Measurements from ENCODE around the gene TRIM52. TPM values are rescaled to one million over a fixed set of nuclear protein-coding genes. Genes with fewer than 3 reads are reported as not detected.

Gene TRIM52
- polyA plus RNA-seq, 1 donor from 2014 or later = 42.0 TPM

GRCh38 chr5:181220178-181220515 is 40.8 kb downstream of the TRIM52 start:
- Histone ChIP-seq H3F3A (ENCODE audit: insufficient read depth, low read length, poor library complexity, severe bottlenecking) (peaks cover 2% of the 10 kb centered on the region), H3K9ac (ENCODE audit: low read length) (no peak overlapping the region), H3K4me3 (ENCODE audit: low read length) (no peak overlapping the region), H3K9me3 (ENCODE audit: low read length) (no peaks in the 10 kb centered on the region), H3K36me3 (ENCODE audit: insufficient read depth, low read length) (no peaks in the 10 kb centered on the region), H2AFZ (ENCODE audit: low read depth, low read length) (no peak overlapping the region), H3K79me2 (replicated peaks; ENCODE audit: insufficient read depth, low read length) (peaks cover 14% of the 10 kb centered on the region), H3K27me3 (ENCODE audit: insufficient read depth, low read depth, low read length) (peaks cover 10% of the 10 kb centered on the region), H3K9me2 (ENCODE audit: insufficient read depth, low read length) (no peaks in the 10 kb centered on the region), H3K27ac (ENCODE audit: low read length) (no peak overlapping the region), H4K20me1 (ENCODE audit: insufficient read depth) (no peaks in the 10 kb centered on the region), H3K4me2 (ENCODE audit: low read length) (no peak overlapping the region)
- no peak for TF ChIP-seq SMC3 (conservative IDR thresholded peaks at IDR 0.05; ENCODE audit: poor library complexity)
- TF ChIP-seq EP300 (conservative IDR thresholded peaks at IDR 0.05; ENCODE audit: poor library complexity, severe bottlenecking) = no peak
- TF ChIP-seq EZH2 (IDR thresholded peaks at IDR 0.05; ENCODE audit: borderline replicate concordance, insufficient read depth, low read length, poor library complexity, severe bottlenecking) = no peak
- TF ChIP-seq TAF1 (IDR thresholded peaks at IDR 0.05; ENCODE audit: low read depth) = no peak
- no peak for TF ChIP-seq POLR2AphosphoS5 (IDR thresholded peaks at IDR 0.05)
- TF ChIP-seq REST (IDR thresholded peaks at IDR 0.05; ENCODE audit: borderline replicate concordance) = no peak
- no peak for TF ChIP-seq RAD21 (conservative IDR thresholded peaks at IDR 0.05)
- TF ChIP-seq MXI1 (conservative IDR thresholded peaks at IDR 0.05; ENCODE audit: poor library complexity, severe bottlenecking) = no peak
- no peak for TF ChIP-seq CTCF (IDR thresholded peaks at IDR 0.05; ENCODE audit: poor library complexity, severe bottlenecking)

- no peak overlapping the region for H3K9ac ChIP-seq (ENCODE audit: low read length)
- no peaks in the 10 kb centered on the region for H3K9me2 ChIP-seq (ENCODE audit: insufficient read depth, low read length)
- H3K4me2 ChIP-seq (ENCODE audit: low read length) = no peak overlapping the region
- no peak overlapping the region for H3K27ac ChIP-seq (ENCODE audit: low read length)
- H2AFZ ChIP-seq (ENCODE audit: low read depth, low read length) = no peak overlapping the region
- no peaks in the 10 kb centered on the region for H4K20me1 ChIP-seq (ENCODE audit: insufficient read depth)
- TF ChIP-seq EP300 (conservative IDR thresholded peaks at IDR 0.05; ENCODE audit: poor library complexity, severe bottlenecking) (no peak), SMC3 (conservative IDR thresholded peaks at IDR 0.05; ENCODE audit: poor library complexity) (no peak), POLR2AphosphoS5 (IDR thresholded peaks at IDR 0.05) (no peak), CTCF (IDR thresholded peaks at IDR 0.05; ENCODE audit: poor library complexity, severe bottlenecking) (no peak), MXI1 (conservative IDR thresholded peaks at IDR 0.05; ENCODE audit: poor library complexity, severe bottlenecking) (no peak), RAD21 (conservative IDR thresholded peaks at IDR 0.05) (no peak), REST (IDR thresholded peaks at IDR 0.05; ENCODE audit: borderline replicate concordance) (no peak), EZH2 (IDR thresholded peaks at IDR 0.05; ENCODE audit: borderline replicate concordance, insufficient read depth, low read length, poor library complexity, severe bottlenecking) (no peak), TAF1 (IDR thresholded peaks at IDR 0.05; ENCODE audit: low read depth) (no peak)
- peaks cover 10% of the 10 kb centered on the region for H3K27me3 ChIP-seq (ENCODE audit: insufficient read depth, low read depth, low read length)
- no peaks in the 10 kb centered on the region for H3K36me3 ChIP-seq (ENCODE audit: insufficient read depth, low read length)
- H3K79me2 ChIP-seq (replicated peaks; ENCODE audit: insufficient read depth, low read length) = peaks cover 7% of the 10 kb centered on the region
- no peaks in the 10 kb centered on the region for H3K9me3 ChIP-seq (ENCODE audit: low read length)
- peaks cover 2% of the 10 kb centered on the region for H3F3A ChIP-seq (ENCODE audit: insufficient read depth, low read length, poor library complexity, severe bottlenecking)
- no peak overlapping the region for H3K4me3 ChIP-seq (ENCODE audit: low read length)
Observed at GRCh38 chr5:181219262-181220177, 41.4 kb downstream of the TRIM52 start.
